D721Med (cell line): ENCODE data around the gene LCE5A.
"Not testable (repeated sequence)": the region's sequence is repeated elsewhere in the genome, so short reads cannot be mapped to it uniquely, and the experiment has no call there.

Source experiments
- DNase-seq: peaks from one replicate; pipeline ENCODE4 v3.0.0; 2011; ENCODE audit warnings: low spot score; ENCODE audit not compliant: insufficient read length
- FAIRE-seq: peaks from 2 replicates; lab custom pipeline; 2011; peaks lifted over from hg19 to GRCh38; lab: Jason Lieb, UNC
- TF ChIP-seq, protein P1 (sequence below): IDR thresholded peaks from 2 replicates; pipeline ENCODE4 v1.5.1; 2012; ENCODE audit warnings: mild to moderate bottlenecking, control low read depth; ENCODE audit not compliant: insufficient read depth; ENCODE audit errors: missing control alignments

The LCE5A gene

DNA sequence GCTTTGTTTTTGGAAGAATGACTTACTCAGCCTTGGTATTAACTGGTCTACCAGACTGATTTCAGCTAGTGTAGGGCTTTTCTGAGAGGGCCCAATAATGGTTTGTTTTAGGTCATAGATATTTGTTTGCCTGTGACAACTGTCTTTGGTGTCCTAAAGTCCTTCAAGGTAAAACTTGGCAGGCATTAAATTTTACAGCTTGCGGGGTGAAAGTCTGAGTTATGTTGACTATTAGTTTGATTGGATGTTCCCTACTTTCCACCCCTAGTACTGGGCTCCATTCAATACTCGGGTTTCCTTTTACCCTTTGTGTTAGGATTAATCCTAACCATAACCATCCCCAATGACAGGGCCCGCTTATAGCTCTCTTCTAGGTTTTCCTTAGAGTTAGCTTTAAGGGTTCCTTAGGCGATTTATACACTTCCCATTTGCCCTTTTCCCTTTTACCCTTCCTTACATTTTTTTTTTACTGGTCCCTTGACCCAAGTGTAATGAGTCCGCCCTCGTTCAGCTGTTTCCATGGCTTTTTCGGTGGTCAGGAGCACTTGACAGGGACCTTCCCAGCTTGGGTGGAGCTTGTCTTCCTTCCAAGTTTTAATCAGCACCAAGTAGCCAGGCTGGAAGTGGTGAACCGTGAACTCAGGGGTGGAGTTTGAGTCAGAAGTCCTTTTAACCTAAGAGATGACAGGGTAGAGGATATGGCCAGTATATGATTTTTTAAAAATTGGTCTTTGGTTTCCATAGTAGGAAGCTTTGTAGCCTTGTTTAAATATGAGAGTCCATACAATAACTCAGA lies 28.5 kb upstream of the LCE5A start:
- DNase-seq (no peak), FAIRE-seq (no peak)
- TF ChIP-seq, protein P1, sequence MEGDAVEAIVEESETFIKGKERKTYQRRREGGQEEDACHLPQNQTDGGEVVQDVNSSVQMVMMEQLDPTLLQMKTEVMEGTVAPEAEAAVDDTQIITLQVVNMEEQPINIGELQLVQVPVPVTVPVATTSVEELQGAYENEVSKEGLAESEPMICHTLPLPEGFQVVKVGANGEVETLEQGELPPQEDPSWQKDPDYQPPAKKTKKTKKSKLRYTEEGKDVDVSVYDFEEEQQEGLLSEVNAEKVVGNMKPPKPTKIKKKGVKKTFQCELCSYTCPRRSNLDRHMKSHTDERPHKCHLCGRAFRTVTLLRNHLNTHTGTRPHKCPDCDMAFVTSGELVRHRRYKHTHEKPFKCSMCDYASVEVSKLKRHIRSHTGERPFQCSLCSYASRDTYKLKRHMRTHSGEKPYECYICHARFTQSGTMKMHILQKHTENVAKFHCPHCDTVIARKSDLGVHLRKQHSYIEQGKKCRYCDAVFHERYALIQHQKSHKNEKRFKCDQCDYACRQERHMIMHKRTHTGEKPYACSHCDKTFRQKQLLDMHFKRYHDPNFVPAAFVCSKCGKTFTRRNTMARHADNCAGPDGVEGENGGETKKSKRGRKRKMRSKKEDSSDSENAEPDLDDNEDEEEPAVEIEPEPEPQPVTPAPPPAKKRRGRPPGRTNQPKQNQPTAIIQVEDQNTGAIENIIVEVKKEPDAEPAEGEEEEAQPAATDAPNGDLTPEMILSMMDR: no peak

DNA sequence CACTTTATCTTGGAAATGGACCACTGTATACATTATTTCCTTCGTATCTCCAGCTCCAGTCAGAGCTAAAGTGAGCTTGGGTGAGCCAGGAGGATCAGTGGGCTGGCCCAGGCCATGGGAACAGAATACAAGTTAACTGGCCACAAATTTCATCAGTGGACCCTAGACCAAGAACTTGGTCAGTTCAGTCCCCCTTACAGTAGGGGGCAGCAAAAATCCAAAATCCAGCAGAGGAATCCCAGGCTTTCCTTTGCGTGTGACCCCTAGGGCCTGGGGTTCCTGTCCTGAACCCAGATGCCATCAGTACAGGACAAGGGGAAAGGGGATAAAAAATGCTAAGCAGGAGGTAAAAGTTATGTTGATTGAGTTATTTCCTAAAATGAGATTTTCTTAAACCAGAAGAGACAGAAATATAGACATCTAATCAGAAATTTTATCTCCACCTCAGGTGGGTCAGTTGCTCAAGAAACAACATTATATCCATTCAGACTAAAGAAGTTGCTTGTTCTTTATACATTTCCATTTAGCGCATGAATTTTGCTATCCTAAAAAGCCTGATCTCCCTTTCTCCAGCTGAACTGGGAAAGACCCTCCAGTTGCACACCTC lies 24.1 kb upstream of the LCE5A start:
- TF ChIP-seq, protein P1: peak; percentile 15
- DNase-seq (no peak), FAIRE-seq (no peak)

DNA sequence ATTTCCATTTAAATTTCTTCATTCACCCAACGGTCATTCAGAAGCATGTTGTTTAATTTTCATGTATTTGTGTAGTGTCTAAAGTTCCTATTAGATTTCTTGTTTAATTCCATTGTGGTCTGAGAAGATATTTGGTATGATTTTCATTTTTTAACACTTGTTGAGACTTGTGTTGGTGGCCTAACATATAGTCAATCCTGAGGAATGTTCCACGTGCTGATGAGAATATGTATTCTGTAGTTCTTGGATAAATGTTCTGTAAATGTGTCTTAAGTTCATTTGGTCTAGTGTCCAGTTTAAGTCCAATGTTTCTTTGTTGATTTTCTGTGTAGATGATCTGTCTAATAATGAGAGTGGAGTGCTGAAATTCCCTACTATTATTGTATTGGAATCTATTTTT lies 22.7 kb upstream of the LCE5A start:
- FAIRE-seq (no peak), DNase-seq (no peak)
- TF ChIP-seq, protein P1: no peak

DNA sequence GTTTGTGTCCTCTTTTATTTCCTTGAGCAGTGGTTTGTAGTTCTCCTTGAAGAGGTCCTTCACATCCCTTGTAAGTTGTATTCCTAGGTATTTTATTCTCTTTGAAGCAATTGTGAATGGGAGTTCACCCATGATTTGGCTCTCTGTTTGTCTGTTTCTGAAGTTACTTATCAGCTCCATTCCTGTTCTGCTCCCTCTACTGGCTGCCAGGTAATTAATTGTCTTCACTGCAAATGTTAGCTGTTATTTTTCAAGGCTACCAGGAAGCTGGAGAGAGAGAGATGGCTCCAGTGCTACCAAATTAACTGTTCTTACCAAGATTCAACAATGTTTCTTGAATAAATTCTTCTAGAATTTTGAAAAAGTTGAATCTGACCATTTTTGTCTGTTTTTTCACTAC lies 19.1 kb upstream of the LCE5A start:
- not testable (repeated sequence) for FAIRE-seq

DNA sequence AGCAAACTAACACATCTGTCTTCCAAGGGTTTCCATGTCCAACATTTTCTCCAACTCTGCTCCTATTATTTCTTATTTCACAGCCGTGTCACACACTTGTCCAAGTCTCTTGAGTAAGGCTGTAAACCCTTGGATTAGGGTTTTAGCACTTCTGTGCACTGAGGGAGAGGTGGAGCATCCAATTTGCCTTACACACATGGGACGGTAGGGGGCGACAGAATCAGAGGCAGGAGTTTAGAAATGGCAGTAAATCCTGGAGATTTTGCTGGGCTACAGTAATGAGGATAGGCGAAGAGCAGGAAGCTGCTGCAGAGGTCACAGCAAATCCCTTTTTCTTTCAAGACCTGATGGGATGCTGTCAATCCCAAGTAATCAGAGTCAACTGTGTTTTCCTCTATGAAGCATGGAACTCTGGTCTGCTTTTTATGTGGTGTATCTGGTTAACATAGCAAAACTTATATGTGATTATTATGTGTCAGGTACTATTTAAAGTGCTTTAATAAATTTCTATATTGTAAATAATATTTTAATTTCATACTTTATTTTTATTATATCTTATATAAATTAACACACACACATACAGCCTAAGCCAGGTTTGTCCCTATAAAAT lies 15.4 kb upstream of the LCE5A start:
- no peak for FAIRE-seq
- TF ChIP-seq, protein P1: peak; percentile 28
- DNase-seq: no peak

More for the DNA sequence above, 19.1 kb upstream of the LCE5A start:
- not testable (repeated sequence) for DNase-seq

DNA sequence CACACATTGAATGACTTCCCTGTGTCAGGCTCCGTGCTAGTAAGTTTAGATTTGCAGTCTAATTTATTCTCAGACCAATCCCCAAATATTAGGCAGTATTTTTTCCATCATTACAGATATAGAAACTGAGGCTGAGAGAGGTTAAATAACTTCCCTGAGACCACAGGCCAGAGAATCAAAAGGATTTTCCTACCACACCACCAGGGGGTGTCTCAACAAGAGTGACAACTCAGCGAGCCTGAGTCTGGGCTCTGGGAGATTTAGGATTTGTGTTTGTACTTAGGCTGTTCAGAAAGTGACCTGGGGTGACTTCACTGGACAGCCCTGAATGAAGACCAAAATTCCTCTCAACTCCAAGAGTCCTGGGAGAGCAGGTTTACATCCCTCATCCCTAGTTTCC lies 13.3 kb upstream of the LCE5A start:
- DNase-seq (no peak), FAIRE-seq (no peak)
- TF ChIP-seq, protein P1: peak; percentile 8

DNA sequence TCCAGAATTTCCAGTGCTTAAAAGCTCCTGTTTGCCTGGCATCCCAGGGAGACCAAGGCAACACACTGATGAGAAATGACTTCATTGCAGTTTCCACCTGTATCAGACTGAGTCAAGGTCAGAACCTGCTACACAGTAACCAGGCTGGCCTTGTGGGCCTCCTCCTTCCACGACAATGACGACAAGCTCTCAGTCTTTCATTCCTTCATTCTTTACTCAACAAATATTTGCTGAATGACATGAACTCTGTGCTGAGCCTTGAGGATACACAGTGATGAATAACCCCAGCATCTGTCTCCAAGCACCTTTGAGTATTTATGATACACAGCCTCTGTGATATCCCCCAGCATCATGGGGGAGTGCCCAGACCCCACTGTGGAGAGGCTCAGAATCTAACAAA lies 8.9 kb upstream of the LCE5A start:
- DNase-seq (no peak), FAIRE-seq (no peak)
- TF ChIP-seq, protein P1: no peak
